Effector CD8-positive, alpha-beta T cell (primary cell): ENCODE results near the gene MGRN1.

Experiments
- DNase-seq: peaks from one replicate; lab custom pipeline; 2025; lab: John Stamatoyannopoulos, UW

MGRN1 gene

GRCh38 chr16:4697848-4698291 is 73.2 kb downstream of the MGRN1 start:
- DNase-seq: no peak

- no peak for DNase-seq
Measured at GRCh38 chr16:4698321-4699045, 73.9 kb downstream of the MGRN1 start.

- no peak for DNase-seq
Measured at GRCh38 chr16:4699046-4699556, 74.5 kb downstream of the MGRN1 start.

- DNase-seq: no peak
Measured at GRCh38 chr16:4700380-4700996, 75.9 kb downstream of the MGRN1 start.

GRCh38 chr16:4700997-4701743 is 76.5 kb downstream of the MGRN1 start:
- DNase-seq: no peak

GRCh38 chr16:4701791-4702465 is 77.3 kb downstream of the MGRN1 start:
- no peak for DNase-seq

GRCh38 chr16:4702466-4702808 is 77.8 kb downstream of the MGRN1 start:
- DNase-seq: no peak

- DNase-seq: no peak
Measured at GRCh38 chr16:4703906-4704305, 79.3 kb downstream of the MGRN1 start.

- DNase-seq: no peak
Measured at GRCh38 chr16:4704491-4704890, 79.9 kb downstream of the MGRN1 start.

- DNase-seq: no peak
Measured at GRCh38 chr16:4704913-4705312, 80.3 kb downstream of the MGRN1 start.

GRCh38 chr16:4706871-4707270 is 82.2 kb downstream of the MGRN1 start:
- DNase-seq: no peak

- no peak for DNase-seq
Measured at GRCh38 chr16:4709481-4709880, 84.9 kb downstream of the MGRN1 start.

GRCh38 chr16:4713663-4714501 is 89.3 kb downstream of the MGRN1 start:
- DNase-seq: no peak

GRCh38 chr16:4714996-4715395 is 90.4 kb downstream of the MGRN1 start:
- DNase-seq: no peak

- DNase-seq: no peak
Measured at GRCh38 chr16:4718466-4718865, 93.8 kb downstream of the MGRN1 start.

GRCh38 chr16:4723071-4723767 is 98.6 kb downstream of the MGRN1 start:
- DNase-seq: no peak

GRCh38 chr16:4724661-4725270 is 100.1 kb downstream of the MGRN1 start:
- no peak for DNase-seq

- DNase-seq: no peak
Measured at GRCh38 chr16:4726616-4727015, 102.0 kb downstream of the MGRN1 start.

- no peak for DNase-seq
Measured at GRCh38 chr16:4728676-4729075, 104.0 kb downstream of the MGRN1 start.

- DNase-seq: no peak
Measured at GRCh38 chr16:4729876-4730275, 105.2 kb downstream of the MGRN1 start.
